ENCODE results near the gene ZNF333.

Gene ZNF333

DNA sequence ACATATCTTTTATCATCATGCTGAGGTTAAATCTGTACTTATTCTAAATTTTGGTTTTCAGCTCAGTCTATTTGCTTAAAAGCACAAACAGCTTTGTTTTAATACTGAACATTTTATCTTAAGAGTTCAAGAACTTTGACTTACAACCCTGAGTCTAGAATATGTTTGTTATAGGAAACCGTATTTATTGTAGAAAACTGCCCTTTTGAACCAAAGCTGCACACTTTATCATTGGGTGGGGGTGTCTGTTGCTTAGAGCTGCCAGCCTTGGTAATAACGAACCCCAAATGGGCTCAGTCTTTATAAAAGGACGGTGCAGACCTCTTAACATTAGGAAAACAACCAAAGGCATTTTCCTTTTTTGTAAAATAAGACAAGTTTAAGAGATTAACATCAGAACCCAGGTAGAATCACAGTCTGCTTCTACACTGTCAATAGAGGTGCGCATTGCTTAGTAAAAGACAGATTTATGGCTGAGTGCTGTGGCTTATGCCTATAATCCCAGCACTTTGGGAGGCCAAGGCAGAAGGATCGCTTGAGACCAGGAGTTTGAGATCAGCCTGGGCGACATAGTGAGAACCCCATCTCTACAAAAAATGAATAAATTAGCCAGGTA is 29.9 kb upstream of the ZNF333 start:
- no peak for TF ChIP-seq CTCF (conservative IDR thresholded peaks at IDR 0.05; ENCODE audit: low read length)
- no peak for DNase-seq (ENCODE audit: low read depth)
- H3K4me3 ChIP-seq (ENCODE audit: low read length) = no peak overlapping the region

DNA sequence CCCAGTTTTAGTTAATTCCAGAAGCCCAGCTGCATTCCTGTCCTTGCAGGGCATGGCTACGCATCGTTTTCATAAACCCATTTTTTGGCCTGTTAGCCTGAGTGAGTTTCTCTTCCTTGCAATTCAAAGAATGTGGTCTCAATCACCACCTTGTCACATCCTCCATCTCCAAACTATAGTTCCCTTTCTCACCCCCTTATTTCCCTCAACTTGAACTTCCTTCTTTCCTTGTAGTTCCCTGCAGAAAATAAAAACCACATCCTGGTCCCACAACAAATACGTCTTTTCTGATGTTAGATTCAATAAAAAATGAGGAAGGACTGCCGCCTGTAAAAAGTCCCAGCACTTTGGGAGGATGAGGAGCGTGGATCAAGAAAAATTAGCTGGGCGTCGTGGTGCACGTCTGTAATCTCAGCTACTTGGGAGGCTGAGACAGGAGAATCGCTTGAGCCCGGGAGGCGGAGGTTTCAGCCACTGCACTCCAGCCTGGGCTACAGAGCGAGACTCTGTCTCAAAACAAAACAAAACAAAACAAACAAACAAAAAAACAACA is 28.4 kb upstream of the ZNF333 start:
- DNase-seq (ENCODE audit: low read depth) = no peak
- no peak overlapping the region for H3K4me3 ChIP-seq (ENCODE audit: low read length)
- TF ChIP-seq CTCF (conservative IDR thresholded peaks at IDR 0.05; ENCODE audit: low read length) = no peak

DNA sequence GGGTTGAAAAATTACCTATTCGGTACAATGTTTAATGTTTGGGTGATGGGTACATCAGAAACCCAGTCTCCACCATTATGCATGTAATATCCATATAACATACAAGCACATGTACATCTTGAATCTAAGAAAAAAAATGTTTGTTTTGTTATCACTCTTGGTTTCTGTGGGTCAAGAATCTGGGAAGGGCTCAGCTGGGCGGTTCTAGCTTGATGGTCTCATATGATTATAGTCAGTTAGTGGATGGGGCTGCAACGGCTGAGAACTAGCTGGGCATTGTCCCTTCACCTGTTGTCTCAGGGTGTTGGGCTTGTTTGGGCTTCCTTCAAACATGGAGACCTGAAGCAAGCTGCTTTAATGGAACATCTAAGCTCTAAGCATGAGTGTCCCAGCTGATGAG is 19.9 kb upstream of the ZNF333 start:
- TF ChIP-seq CTCF (conservative IDR thresholded peaks at IDR 0.05; ENCODE audit: low read length) = no peak
- no peak for DNase-seq (ENCODE audit: low read depth)
- no peak overlapping the region for H3K4me3 ChIP-seq (ENCODE audit: low read length)

DNA sequence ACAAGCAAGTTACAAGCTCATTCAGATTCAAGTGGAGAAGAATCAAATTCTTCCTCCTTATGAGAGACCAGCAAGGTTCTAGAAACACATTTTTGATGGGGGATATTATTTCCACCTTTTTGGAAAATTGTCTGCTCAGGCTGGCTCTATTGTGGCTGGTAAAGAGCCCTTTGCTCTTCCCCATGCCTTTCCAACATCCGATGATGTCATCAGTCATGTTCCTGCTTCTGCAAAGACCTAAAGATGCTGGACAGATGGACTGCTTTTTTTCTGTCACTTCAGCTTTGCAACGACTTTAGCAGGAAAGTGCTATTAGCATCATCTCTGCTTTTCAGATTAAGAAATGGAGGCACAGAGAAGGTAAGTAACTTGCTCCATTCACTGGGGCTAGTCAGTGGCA is 19.4 kb upstream of the ZNF333 start:
- TF ChIP-seq CTCF (conservative IDR thresholded peaks at IDR 0.05; ENCODE audit: low read length) = no peak
- no peak for DNase-seq (ENCODE audit: low read depth)

DNA sequence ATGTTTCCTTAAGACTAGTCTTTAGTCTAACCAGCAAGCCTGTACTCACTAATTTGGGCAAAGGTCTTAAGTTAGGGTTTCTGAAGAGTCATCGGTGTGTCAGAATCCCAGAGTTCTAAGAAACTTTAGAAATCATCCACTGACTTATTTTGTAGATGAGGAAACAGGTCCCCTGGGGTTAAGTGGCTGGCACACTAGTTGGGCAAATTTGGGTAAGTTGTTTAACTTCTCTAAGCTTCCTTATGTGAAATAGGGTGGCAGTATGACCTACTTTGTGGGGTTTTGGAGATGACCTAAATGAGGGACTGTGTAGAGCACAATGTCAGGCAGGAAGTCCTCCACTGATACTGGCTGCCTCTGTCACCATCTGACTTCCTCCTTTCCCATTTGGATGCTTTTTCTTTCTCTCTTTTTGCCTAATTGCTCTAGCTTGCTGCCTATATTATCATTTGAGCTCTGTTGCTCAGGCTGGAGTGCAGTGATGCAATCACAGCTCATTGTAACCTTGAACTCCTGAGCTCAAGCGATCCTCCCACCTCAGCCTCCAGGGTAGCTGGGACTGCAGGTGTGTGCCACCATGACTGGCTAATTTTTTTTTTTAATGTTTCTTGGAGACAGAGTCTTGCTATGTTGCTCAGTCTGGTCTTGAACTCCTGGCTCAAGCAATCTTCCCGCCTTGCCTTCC is 17.5 kb upstream of the ZNF333 start:
- no peak for TF ChIP-seq CTCF (conservative IDR thresholded peaks at IDR 0.05; ENCODE audit: low read length)
- no peak overlapping the region for H3K4me3 ChIP-seq (ENCODE audit: low read length)
- no peak for DNase-seq (ENCODE audit: low read depth)

More for the DNA sequence above, 19.4 kb upstream of the ZNF333 start:
- no peak overlapping the region for H3K4me3 ChIP-seq (ENCODE audit: low read length)

DNA sequence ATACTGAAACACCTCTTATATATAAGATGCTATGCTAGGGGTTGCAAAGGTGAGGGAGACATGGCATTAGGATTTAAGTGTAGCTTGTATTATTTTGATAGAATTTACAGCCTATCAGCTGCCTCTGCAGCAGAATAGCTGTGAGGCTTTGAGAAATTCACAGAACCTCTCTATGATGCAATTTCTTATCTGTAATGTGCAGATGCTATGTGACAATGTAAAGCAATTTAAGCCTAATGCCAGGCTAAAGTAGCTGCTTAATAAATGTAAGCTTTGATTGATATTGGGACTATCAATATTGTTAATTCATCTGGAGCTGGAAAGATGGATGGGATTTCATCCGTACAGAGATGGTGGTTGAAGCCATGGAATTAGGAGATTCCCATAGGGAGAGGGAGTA is 16.8 kb upstream of the ZNF333 start:
- H3K4me3 ChIP-seq (ENCODE audit: low read length) = no peak overlapping the region
- DNase-seq (ENCODE audit: low read depth) = no peak
- no peak for TF ChIP-seq CTCF (conservative IDR thresholded peaks at IDR 0.05; ENCODE audit: low read length)

DNA sequence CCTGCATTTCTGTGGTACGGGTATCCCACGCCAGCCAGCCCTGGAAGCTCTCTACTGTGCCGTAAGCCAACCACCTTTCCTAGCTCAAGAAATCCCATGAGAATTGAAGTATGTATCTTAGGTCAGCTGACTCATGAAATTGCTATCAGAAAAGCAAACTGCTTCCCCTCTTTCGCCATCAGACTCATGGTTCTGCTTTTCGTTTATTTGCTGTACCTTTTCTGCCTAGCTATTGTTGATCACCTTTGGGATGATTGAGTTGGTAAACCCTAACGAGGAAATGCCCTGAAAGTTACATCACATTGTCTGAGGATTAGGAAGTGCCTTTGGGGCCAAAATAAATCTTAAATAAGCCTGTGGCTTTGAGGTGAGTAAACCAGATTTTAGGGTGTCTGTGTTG is 15.1 kb upstream of the ZNF333 start, which contains the start of gene ADGRE3:
TSS of gene ADGRE3 (minus strand) at position 81 of the 400 bp plus-strand sequence. CDS start at position 7, 74 bp downstream.
- no peak for DNase-seq (ENCODE audit: low read depth)
- TF ChIP-seq CTCF (conservative IDR thresholded peaks at IDR 0.05; ENCODE audit: low read length) = no peak
- H3K4me3 ChIP-seq (ENCODE audit: low read length) = no peak within 1 kb of the TSS

All from AG10803 (cell line).